OCI-M1 (cell line): Measurements from ENCODE around the gene DGKH.
"Not testable (repeated sequence)": the region's sequence is repeated elsewhere in the genome, so short reads cannot be mapped to it uniquely, and the experiment has no call there.

Experiments used
- DNase-seq: peaks from one replicate; lab custom pipeline; 2025; lab: John Stamatoyannopoulos, UW

Gene DGKH

GRCh38 chr13:42113478-42113877 lies 65.0 kb downstream of the DGKH start:
- DNase-seq, result no peak

DNA sequence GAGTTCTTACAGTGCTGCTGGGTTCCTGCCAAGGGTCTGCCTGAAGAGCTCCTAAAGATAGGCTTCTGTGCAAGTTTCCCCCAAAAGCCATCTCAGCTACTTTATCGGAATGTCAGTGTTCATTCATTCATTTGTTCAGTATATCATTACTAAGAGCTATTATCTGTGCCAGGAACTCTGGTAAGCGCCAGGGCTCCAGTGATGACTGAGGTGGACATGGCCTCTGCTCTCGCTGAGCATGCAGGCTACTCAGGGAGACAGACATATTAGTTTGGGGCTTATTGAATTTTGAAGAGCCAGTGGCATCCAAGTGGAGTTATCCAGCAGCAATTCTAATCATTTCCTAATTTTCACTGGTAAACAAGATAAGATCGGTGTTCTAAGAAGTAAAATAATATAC lies 65.8 kb downstream of the DGKH start:
- no peak for DNase-seq

DNA sequence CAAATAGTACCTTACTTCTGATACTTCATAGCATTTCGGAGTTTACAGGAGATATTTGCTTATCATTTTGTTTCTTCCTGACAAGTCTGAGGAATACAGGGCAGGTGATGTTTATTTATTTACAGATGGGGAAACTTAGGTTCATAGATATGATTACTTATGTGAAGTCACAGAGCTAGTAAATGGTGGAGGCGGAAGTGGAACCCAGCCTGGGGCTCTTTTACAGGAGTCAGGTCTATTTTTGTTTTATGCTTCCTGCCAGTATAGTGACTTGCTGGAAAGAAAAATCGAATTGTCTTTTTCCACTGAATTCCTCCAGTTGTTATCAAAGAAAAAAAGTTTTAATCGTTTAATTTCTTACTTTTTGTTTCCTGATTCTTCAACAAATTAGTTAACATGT lies 66.5 kb downstream of the DGKH start:
- DNase-seq, result no peak

GRCh38 chr13:42116225-42116624 lies 67.8 kb downstream of the DGKH start:
- DNase-seq, result no peak

DNA sequence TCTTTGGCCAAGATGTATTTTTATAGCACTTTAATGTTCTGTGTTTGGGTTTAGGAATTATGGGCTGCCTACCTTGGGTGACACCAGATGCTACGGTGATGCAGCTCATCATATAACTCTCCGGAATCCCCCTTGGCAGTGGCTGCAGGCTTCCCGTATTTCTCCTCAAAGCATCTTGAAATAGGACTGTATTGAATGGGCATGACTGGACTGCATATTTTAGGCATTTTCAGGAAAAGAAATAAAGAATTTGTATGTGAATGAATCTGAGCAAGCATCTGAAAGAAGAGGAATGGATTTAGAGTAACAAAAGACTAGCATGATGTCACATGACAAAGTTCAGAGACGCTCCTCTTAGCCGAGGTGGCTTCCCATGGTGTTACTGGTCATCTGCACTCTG lies 70.6 kb downstream of the DGKH start:
- no peak for DNase-seq

GRCh38 chr13:42119875-42120274 lies 71.4 kb downstream of the DGKH start:
- DNase-seq, result peak; percentile 29

- no peak for DNase-seq
These were observed 75.2 kb downstream of the DGKH start for GRCh38 chr13:42123600-42123999.

DNA sequence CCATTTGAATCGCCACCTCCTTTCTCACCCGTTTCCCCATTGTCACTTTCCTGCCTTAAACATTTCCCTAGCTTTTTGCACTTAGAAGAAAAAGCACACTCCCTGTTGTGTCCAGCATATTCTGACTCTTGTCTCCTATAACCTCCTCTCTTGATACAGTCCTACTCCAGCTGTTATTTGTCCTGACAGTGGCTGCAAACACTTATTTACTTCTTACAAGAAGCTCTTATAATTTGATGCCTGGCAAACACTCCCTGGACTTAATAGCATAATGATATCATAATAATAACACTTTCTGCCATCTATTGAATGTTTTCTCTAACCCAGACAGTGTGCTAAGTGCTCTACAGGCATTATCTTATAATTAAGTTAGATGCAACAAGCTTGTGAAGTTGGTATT lies 76.6 kb downstream of the DGKH start:
- no peak for DNase-seq

- DNase-seq, result no peak
These were observed 78.6 kb downstream of the DGKH start for GRCh38 chr13:42127047-42127446.

- no peak for DNase-seq
These were observed 80.6 kb downstream of the DGKH start for GRCh38 chr13:42129033-42129432.

GRCh38 chr13:42136518-42136917 lies 88.1 kb downstream of the DGKH start:
- DNase-seq, result no peak

- no peak for DNase-seq
These were observed 89.5 kb downstream of the DGKH start for GRCh38 chr13:42137856-42138537.

DNA sequence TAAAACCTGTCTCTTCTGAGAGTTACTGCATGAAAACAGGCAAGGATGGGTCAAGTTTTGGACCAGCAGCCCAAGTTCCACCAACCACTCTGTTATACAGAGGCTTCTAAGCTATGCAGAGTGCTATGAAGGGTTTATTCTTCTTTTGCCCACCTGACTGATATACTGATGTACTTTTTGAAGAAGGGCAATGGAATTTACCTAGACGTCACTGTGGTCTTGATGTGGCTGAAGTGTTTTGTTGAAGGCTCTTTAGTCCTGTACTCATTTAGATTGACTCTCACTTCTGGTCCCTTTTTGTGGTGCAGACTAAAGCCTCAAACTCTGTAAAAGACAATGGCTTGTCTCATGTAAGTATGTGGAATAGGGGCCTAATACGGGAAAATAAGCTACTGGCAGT lies 92.0 kb downstream of the DGKH start:
- DNase-seq, result no peak

DNA sequence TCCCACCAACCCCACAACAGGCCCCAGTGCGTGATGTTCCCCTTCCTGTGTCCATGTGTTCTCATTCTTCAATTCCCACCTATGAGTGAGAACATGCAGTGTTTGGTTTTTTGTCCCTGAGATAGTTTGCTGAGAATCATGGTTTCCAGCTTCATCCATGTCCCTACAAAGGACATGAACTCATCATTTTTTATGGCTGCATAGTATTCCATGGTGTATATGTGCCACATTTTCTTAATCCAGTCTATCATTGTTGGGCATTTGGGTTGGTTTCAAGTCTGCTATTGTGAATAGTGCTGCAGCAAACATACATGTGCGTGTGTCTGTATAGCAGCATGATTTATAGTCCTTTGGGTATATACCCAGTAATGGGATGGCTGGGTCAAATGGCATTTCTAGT lies 92.6 kb downstream of the DGKH start:
- not testable (repeated sequence) for DNase-seq

DNA sequence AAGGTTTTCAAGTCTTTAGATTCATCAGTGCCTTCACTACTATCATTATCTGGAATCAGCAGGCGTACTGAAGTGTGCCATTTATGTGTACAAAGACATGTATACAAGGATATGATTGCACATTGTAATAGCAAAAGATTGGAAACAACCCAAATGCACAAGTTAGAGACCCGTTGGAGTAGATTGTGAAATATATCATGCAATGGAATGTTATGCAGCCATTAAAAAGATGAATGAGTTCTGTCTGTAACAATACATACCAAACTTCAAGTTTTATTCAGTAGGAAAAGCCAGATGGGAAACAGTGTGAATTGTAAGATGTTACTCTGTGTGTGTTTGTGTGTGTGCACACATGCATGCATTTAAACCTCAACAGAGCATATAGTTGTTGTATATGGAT lies 97.9 kb downstream of the DGKH start:
- no peak for DNase-seq

- DNase-seq, result peak; percentile 32
These were observed 100.1 kb downstream of the DGKH start for GRCh38 chr13:42148538-42148937.

DNA sequence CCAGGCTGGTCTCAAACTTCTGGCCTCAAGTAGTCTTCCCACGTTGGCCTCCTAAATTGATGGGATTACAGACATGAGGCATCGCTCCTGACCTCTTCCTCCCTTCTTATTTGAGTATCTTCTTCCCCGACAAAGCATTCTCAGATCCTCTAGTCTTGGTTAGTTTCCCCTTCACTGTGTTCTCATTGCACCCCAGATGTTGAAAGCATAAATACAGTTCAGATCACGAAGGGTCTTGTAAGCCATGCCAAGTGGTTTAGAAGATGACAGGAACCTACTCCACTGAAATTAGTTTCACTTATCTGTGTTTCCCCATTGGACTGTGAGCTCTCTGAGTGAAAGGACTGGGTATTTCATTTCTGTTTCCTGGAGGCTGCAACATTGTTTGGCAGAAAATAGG lies 100.7 kb downstream of the DGKH start:
- peak; percentile 11 for DNase-seq

DNA sequence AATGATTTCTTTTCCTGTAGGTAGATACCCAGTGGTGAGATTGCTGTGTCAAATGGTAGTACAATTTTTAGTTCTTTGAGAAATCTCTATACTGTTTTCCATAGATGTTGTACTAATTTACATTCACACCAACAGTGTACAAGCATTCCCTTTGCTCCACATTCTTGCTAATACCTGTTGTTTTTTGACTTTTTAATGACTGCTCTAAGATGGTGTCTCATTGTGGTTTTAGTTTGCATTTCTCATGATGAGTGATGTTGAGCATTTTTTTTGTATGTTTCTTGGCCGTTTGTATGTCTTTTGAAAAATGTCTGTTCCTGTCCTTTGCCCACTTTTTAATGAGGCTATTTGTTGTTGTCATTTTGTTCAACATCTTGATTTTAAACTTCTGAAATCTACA lies 103.3 kb downstream of the DGKH start:
- DNase-seq, result no peak

DNA sequence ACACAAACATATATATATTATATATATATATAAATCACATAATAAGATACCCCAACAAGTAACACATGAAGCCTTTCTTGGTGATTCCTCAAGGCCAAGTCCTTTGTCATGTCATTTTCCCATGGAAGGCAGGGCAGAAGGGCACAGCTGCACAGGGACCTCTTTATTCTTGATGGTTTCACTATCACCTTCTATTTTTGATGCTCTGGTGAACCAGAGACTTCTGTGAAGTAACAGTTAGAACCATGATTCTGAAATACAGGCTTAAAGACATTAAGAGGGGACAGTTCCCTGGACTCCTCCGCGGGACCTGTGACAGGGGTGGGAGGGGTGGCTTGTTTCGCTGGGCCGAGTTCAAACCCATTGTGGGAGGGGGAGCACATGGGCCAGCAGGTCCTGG lies 104.0 kb downstream of the DGKH start:
- DNase-seq, result no peak

- no peak for DNase-seq
These were observed 105.0 kb downstream of the DGKH start for GRCh38 chr13:42153199-42154113.

DNA sequence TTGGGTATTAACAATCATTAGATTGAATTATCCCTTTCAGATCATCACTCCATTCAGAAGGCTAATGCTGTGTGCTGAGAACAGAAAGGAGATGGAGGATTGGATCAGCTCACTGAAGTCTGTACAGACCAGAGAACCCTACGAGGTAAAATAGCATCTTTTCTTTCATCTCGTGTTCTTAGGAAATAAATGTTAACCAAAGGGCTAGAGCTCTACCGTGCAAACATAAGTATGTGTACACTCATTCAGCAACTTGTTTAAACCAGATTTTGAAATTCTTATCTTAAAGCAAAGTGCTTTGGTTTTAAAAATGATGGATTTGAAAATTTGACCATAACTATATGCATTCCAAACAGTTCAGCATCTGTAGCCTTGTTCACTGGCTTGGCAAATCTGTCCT lies 106.8 kb downstream of the DGKH start:
- DNase-seq, result no peak

DNA sequence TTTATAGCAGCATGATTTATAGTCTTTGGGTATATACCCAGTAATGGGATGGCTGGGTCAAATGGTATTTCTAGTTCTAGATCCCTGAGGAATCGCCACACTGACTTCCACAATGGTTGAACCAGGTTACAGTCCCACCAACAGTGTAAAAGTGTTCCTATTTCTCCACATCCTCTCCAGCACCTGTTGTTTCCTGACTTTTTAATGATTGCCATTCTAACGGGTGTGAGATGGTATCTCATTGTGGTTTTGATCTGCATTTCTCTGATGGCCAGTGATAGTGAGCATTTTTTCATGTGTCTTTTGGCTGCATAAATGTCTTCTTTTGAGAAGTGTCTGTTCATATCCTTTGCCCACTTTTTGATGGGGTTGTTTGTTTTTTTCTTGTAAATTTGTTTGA lies 114.9 kb downstream of the DGKH start:
- not testable (repeated sequence) for DNase-seq

- not testable (repeated sequence) for DNase-seq
These were observed 115.5 kb downstream of the DGKH start for GRCh38 chr13:42163910-42164309.
